Transverse colon (tissue), 4 donors: ENCODE measurements around the gene FAM149B1.

Experiments used
- POLR2A ChIP-seq: fragments of 450-650 bp; IDR thresholded peaks from one replicate; pipeline ENCODE4 v1.6.1; 2016; ENCODE audit warnings: antibody characterized with exemption, mild to moderate bottlenecking, moderate library complexity
- POLR2AphosphoS5 ChIP-seq, 3 donors: sonication (generic); formaldehyde crosslinking; IDR thresholded peaks; one replicate each; pipeline ENCODE4 v1.6.1; 2016; ENCODE audit warnings: antibody characterized with exemption in 3 of 3
- TF ChIP-seq, protein P1 (sequence below), 5 experiments: fragments of 200-600 bp in 3 of 5; fragments of 450-650 bp in 2 of 5; sonication (generic) in 3 of 5; IDR thresholded peaks; 1 replicate in 2 of 5; 2 replicates in 3 of 5; pipeline ENCODE4 v1.5.1; 2016 to 2017; ENCODE audit warnings: antibody characterized with exemption in 5 of 5, inconsistent platforms in 3 of 5, mild to moderate bottlenecking in 2 of 5, moderate library complexity in 1 of 5

DNA sequence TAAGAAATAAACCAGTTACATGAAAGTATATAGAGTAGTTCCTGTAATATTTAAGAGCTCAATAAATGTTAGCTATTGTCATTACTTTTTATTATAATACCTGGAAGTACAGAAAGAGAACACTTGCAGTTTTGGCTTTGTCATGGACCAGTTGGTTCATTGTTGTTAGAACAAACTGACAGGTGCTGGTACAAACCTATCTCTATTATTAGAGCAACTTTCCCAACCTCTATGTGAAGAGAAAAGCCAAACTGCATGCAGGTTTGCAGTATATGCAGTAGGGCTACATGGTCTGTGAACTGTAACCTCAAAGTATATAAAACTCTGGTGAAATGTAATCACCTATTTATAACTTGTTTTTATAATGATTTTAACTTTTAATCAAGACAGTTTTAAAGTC is 58.7 kb downstream of the FAM149B1 start:
- TF ChIP-seq, protein P1, sequence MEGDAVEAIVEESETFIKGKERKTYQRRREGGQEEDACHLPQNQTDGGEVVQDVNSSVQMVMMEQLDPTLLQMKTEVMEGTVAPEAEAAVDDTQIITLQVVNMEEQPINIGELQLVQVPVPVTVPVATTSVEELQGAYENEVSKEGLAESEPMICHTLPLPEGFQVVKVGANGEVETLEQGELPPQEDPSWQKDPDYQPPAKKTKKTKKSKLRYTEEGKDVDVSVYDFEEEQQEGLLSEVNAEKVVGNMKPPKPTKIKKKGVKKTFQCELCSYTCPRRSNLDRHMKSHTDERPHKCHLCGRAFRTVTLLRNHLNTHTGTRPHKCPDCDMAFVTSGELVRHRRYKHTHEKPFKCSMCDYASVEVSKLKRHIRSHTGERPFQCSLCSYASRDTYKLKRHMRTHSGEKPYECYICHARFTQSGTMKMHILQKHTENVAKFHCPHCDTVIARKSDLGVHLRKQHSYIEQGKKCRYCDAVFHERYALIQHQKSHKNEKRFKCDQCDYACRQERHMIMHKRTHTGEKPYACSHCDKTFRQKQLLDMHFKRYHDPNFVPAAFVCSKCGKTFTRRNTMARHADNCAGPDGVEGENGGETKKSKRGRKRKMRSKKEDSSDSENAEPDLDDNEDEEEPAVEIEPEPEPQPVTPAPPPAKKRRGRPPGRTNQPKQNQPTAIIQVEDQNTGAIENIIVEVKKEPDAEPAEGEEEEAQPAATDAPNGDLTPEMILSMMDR (IDR thresholded peaks at IDR 0.05) = no peak
- no peak for TF ChIP-seq POLR2A
- TF ChIP-seq POLR2AphosphoS5 (IDR thresholded peaks at IDR 0.05) = no peak
